ENCODE data around the gene PTMA.

GRCh38 chr2:231713730-231714638, 5.7 kb downstream of the PTMA start:
- TF ChIP-seq, protein P1, sequence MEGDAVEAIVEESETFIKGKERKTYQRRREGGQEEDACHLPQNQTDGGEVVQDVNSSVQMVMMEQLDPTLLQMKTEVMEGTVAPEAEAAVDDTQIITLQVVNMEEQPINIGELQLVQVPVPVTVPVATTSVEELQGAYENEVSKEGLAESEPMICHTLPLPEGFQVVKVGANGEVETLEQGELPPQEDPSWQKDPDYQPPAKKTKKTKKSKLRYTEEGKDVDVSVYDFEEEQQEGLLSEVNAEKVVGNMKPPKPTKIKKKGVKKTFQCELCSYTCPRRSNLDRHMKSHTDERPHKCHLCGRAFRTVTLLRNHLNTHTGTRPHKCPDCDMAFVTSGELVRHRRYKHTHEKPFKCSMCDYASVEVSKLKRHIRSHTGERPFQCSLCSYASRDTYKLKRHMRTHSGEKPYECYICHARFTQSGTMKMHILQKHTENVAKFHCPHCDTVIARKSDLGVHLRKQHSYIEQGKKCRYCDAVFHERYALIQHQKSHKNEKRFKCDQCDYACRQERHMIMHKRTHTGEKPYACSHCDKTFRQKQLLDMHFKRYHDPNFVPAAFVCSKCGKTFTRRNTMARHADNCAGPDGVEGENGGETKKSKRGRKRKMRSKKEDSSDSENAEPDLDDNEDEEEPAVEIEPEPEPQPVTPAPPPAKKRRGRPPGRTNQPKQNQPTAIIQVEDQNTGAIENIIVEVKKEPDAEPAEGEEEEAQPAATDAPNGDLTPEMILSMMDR (IDR thresholded peaks at IDR 0.05), result peak; percentile 94
- TF ChIP-seq POLR2AphosphoS5 (IDR thresholded peaks at IDR 0.05; ENCODE audit: low read depth, low read length) (peak; percentile 85), TCF7L2 (IDR thresholded peaks at IDR 0.05; ENCODE audit: low read depth, low read length) (no peak)

All from Panc1 (cell line).